ENCODE measurements around the gene FAM136A.
"Not testable (repeated sequence)": the region's sequence is repeated elsewhere in the genome, so short reads cannot be mapped to it uniquely, and the experiment has no call there.

The FAM136A gene

DNA sequence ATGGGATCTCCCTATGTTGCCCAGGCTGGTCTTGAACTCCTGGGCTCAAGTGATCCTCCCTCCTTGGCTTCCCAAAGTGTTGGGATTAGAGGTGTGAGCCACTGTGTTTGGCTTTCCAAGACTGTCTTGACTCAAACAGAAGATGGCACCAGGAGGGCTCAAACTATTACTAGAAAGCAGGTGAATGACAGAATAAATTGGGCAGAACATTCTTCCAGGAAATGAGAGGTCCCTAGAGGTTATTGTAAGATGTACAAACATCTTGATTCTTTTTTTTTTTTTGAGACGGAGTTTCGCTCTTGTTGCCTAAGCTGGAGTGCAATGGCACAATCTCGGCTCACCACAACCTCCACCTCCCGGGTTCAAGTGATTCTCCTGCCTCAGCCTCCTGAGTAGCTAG is 4.0 kb downstream of the FAM136A start:
- DNase-seq (ENCODE audit: low read depth, low spot score), result not testable (repeated sequence)

DNA sequence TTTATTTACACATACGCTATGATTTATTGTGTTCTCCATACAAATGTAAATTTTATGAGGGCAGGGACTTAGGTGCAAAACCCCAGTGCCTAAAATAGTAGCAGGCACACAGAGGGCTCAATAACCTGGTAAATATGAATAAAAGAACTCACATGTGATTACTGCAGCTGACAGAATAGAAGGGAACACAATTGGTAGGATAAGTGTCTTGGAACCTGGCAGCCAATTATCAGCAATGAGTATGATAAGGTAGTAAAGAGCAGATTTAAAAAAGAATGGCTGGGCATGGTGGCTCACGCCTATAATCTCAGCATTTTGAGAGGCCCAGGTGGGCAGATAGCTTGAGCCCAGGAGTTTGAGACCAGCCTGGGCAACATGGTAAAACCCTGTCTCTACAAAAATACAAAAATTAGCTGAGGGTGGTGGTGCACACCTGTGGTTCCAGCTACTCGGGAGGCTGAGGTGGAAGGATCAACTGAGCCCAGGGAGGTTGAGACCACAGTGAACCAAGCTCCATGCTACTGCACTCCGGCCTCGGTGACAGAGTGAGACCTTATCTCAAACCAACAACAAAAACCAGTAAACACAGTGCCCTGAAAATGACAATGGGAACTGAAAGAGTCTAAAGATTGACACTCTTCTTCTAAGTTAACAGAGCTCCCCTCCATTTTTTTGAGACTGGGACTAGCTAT is 18.2 kb downstream of the FAM136A start:
- no peak for DNase-seq (ENCODE audit: low read depth, low spot score)

DNA sequence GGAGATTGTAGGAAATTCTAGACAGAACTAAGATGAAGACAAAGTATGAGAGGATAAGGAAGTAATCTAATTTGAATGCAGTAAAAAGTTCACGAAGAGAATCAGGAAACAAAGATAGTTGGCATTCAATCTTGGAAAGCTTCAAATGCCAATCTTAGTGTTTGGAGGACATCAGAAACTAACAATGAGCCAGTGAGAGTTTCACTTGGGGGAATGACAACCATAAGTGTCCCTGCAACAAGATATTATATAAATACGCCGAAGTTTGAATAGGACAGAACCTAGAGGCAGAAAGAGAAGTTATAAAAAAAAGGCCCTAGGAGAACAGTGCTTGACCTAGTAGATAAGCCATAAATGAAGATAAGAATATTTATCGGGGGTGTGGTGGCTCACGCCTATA is 19.4 kb downstream of the FAM136A start:
- DNase-seq (ENCODE audit: low read depth, low spot score), result no peak

DNA sequence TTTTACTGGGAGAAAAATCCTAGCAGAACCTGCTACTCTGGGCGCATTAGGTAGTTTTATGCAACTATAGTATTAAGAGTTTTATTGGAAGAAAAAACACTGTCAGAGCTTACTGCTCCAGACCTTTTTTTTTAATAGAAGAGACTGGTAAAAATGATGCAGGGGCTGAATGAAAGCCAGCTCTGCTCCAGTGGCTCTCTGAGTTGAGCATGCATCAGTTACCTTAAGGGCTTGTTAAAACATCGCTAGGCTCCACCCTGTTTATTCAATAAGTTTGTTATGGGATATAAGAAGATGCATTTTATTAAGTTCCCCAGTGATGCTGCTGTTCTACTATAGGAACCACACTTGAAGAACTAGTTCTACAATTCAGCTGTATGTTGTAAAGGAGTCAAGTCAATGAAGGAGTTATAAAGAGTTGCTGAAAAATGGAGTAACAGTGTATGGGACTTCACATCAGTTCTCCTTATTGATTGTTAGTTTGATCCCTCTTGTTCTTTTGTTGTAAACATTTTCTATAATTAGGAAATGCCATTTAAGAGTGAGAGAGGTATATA is 21.5 kb downstream of the FAM136A start:
- no peak for DNase-seq (ENCODE audit: low read depth, low spot score)

DNA sequence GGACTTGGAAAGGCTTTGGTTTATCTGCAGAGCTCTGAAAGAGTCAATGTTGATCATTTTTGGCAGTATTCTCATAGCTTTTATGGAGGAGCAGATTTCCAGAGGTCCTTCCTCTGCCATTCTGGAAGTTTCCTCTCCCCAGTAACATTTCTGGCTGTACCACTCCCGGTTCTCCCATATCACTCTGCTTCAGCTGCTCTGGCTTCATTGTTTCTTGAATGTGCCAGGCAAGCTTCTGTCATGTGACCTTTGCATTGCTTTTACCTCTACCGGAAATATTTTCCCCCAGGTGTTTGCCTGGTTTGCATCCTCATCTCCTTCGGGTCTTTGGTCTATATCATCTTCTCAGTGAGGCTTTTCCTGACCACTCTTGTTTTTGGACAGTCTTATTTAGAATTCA is 31.5 kb downstream of the FAM136A start:
- no peak for DNase-seq (ENCODE audit: low read depth, low spot score)

DNA sequence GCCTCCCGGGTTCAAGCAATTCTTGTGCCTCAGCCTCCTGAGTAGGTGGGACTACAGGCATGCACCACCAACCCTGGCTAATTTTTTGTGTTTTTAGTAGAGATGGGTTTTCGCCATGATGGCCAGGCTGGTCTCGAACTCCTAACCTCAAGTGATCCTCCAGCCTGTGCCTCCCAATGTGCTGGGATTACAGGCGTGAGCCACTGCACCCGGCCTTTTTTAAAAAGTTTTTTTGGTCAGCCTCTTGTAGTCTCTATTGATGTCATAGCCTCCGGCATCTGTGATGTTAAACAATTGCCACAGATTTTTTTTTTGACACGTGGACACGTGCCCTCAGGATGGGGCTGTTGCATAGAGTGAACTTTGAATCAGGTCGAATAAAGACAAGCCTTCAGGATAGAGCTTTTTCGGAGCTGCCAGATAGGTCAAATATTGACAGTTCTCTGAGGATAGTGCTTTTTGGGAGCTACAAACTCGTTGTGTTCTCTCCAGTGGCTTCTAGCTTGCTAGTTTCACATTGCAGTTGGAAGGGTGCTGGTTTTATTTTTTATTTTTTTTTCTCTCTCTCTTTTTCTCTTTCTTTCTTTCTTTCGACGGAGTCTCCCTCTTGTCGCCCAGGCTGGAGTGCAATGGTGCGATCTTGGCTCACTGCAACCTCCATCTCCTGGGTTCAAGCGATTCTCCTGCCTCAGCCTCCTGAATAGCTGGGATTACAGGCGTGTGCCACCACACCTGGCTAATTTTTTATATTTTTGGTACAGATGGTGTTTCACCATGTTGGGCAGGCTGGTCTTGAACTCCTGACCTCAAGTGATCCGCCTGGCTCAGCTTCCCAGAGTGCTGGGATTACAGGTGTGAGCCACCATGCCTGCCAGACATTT is 32.2 kb downstream of the FAM136A start:
- not testable (repeated sequence) for DNase-seq (ENCODE audit: low read depth, low spot score)

DNA sequence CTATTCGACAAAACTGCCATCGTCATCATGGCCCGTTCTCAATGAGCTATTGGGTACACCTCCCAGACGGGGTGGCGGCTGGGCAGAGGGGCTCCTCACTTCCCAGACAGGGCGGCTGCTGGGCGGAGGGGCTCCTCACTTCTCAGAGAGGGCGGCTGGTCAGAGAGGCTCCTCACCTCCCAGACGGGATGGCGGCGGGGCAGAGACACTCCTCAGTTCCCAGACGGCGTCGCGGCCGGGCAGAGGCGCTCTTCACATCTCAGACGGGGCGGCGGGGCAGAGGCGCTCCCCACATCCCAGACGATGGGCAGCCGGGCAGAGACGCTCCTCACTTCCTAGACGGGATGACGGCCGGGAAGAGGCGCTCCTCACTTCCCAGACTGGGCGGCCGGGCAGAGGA is 34.9 kb downstream of the FAM136A start:
- DNase-seq (ENCODE audit: low read depth, low spot score), result not testable (repeated sequence)

DNA sequence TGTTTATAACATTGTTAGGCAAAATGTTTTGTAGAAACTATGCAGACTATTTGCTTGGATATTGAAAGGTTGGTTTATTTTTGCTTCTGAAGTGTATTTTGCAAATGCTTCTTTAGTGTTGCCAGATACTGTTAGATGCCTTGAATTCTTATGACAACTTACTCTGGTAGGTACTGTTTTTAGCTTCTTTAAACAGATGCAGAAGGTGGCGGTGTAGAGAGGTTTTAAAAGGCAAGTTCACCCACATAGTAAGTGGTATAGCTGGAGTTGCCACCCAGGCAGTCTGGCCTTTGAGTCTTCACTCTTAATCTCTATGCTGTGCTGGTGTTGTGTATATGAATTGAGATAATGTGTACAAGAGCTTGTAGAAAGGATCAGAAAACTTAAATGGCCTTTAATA is 40.4 kb downstream of the FAM136A start:
- no peak for DNase-seq (ENCODE audit: low read depth, low spot score)

DNA sequence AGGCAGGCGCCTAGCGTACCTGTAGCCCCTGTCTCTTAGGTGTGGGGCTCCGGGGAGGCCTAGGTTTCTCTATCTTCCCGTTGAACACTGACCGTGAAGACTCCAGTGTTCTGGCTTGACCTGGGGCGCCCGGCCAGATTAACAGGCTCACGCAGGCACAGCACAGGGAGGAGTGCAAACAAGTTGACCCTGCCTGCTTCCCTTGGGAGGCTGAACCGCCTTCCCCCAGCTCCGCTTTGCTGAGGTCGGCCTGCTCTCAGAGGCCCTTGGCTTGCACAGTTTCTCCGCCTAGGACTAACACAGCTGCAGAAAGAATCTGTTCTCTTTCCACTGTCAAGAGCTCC is 43.4 kb downstream of the FAM136A start:
- no peak for DNase-seq (ENCODE audit: low read depth, low spot score)

DNA sequence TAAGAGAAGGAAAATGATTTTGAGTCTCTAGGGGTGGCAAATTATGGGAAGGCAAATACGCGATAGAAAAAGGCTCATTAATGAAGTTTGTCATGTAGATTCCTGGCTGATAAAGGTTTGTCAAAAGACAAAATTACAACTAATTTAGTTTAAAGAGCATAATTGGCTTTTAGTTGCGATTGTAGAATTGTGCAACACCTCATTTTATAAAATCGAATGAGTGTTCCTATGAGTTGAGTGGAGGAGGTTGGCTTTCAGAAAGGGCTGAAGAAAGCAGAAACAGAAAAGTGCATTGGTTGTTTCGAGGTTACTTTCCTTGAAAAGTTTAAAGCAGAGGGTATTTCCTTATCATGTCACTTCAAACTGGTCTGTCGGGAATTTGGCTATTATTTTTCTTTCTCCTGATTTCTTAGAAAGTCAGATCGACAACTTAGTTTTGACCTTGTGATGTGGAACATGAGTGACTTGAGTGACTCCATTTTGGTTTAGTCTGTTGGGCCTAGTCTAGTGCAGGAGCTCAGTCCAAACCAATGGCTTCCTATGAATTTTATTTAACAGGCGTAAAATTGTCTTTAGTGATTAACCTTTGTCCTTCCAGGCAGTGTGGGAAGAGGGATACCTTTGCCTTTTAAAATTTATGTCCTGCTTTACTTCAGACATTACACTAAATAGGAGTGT is 46.1 kb downstream of the FAM136A start:
- DNase-seq (ENCODE audit: low read depth, low spot score), result no peak

DNA sequence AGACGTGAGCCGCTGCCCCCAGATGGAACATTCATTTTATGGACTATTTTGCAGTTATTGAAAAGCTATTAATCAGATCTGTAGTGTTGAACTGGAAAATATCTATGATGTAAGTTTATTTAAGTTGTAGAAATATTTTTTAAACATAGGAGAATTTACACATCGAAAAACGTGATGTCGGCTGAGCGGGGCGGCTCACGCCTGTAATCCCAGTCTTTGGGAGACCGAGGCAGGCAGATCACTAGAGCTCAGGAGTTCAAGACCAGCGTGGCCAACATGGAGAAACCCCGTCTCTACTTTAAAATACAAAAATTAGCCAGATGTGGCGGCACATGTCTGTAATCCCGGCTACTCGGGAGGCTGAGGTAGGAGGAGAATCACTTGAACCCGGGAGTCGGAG is 51.4 kb downstream of the FAM136A start:
- no peak for DNase-seq (ENCODE audit: low read depth, low spot score)

DNA sequence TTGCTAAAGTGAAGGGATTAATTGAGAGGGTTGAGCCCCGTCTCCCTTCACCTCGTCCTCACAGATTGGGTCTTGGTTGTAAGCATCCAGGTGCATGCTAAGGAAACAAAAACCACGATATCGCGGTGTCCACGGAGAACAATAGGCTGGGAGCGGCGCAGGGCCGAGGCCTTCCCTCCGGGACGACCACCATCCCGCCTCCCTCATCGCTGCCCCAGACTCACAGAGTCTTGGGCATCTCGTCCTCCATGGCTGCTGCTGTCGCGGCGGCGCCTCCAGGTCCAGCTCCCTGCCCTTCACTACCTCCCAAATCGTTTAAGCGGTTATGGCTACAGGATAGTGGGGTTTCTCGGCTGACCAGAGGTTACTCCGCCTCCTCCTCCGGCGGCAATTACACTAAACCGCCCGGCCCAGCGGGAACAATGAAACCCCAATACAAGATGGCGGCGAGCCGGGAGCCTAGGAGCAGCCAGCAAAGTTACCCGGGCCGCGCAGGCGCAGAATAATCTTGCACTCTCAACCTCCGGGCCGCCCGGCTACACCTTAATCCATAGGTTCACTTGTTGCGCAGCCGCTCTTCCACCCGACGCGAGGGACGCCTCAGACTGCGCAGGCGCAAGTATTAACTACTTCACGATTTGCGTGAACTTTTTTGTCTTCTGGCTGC is 53.6 kb downstream of the FAM136A start, which contains the start of gene TIA1:
Gene TIA1, minus strand, starts transcription at position 448 of the 667 bp plus-strand sequence. Its CDS starts 198 bp downstream, at position 250.
- DNase-seq (ENCODE audit: low read depth, low spot score), result peak; percentile 88

DNA sequence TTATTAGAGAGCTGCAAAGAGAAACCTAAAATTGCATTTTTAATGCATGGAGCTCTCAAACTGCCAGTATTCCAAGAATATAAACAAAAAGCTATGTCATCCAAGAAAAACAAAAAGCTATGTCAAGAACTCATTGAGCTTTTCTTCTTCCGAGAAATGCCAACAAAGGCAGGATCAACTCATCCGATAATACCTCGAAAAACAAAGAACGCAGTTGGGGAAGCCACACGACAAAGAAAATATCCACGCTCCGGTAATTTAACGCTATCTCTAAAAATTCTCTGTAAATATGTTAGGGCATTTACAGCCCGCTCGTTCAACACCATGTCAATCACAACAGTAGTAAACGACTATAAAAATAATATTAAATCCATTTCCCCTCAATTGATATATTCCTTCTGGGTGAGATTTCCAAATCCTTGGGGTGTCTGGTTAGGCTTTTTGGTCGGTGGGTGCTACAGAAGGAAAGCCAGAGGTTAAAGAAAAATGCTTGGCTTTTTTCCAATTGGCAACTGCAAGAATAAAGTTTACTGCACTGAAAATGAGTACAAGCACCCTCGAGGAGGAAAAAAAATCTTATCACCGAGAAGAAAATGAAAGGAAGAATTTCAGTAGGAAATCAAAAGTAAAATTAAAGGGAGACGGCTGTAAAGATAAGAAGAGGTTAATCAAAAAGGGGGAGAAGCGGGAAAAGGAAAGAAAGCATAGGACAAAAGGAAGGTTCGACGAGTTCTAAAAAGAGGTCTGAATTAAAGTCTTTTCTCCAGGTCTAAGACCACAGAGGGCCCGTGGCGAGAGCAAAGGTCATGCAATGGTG is 54.3 kb downstream of the FAM136A start:
- no peak for DNase-seq (ENCODE audit: low read depth, low spot score)

All from iPS DF 19.7 (cell line).